Activated B cell treated with CpG ODN at 0.5 μM for 24 hours (primary cell): ENCODE results near the gene SUPT6H. TPM values are rescaled to one million over a fixed set of nuclear protein-coding genes. Genes with fewer than 3 reads are reported as not detected.
A peak's percentile ranks its signal among the peaks of the same experiment; 100 is the strongest.

Experiments
- ATAC-seq: fragments of 200-7000 bp; cut with Tn5 transposase; one replicate; pipeline ENCODE4 v1.10.0; 2021; ENCODE audit warnings: low read depth, mild to moderate bottlenecking, moderate library complexity
- CTCF ChIA-PET: fragments of 350-600 bp; sonication (Branson Sonifier 250); formaldehyde crosslinking; loops from one replicate; lab custom pipeline; 2021; ENCODE audit warnings: antibody characterized with exemption; lab: Charles Lee
- POLR2A ChIA-PET: fragments of 350-600 bp; sonication (Branson Sonifier 250); formaldehyde crosslinking; loops from one replicate; lab custom pipeline; 2021; ENCODE audit warnings: antibody characterized with exemption; lab: Charles Lee
- DNase-seq: peaks from one replicate; pipeline ENCODE4 v3.0.0; 2022
- H3K27ac Mint-ChIP-seq: one replicate; pipeline ENCODE4 v1.8.0; 2020; ENCODE audit warnings: mixed read lengths
- H3K27me3 Mint-ChIP-seq: one replicate; pipeline ENCODE4 v1.8.0; 2021; ENCODE audit warnings: mixed read lengths
- H3K36me3 Mint-ChIP-seq: one replicate; pipeline ENCODE4 v1.8.0; 2021; ENCODE audit warnings: low read depth, mixed read lengths
- H3K4me1 Mint-ChIP-seq: one replicate; pipeline ENCODE4 v1.8.0; 2021; ENCODE audit warnings: mixed read lengths
- H3K4me3 Mint-ChIP-seq: one replicate; pipeline ENCODE4 v1.8.0; 2020; ENCODE audit warnings: mild to moderate bottlenecking, mixed read lengths
- H3K9me3 Mint-ChIP-seq: one replicate; pipeline ENCODE4 v1.8.0; 2020; ENCODE audit warnings: mixed read lengths
- CTCF ChIP-seq: fragments of 200-600 bp; IDR thresholded peaks from one replicate; pipeline ENCODE4 v1.8.0; 2022; ENCODE audit warnings: antibody characterized with exemption, mild to moderate bottlenecking
- intact Hi-C: fragments of 100-400 bp; cut with micrococcal nuclease; formaldehyde crosslinking; loops from one replicate; pipeline ENCODE4 v1.15.1; 2024
- total RNA-seq: library from RNA; stranded (reverse); gene quantifications from 2 replicates; pipeline ENCODE4 v1.2.3, GENCODE V29; 2022

SUPT6H gene
- total RNA-seq, 1 donor from 2014 or later: 92.4 TPM

DNA sequence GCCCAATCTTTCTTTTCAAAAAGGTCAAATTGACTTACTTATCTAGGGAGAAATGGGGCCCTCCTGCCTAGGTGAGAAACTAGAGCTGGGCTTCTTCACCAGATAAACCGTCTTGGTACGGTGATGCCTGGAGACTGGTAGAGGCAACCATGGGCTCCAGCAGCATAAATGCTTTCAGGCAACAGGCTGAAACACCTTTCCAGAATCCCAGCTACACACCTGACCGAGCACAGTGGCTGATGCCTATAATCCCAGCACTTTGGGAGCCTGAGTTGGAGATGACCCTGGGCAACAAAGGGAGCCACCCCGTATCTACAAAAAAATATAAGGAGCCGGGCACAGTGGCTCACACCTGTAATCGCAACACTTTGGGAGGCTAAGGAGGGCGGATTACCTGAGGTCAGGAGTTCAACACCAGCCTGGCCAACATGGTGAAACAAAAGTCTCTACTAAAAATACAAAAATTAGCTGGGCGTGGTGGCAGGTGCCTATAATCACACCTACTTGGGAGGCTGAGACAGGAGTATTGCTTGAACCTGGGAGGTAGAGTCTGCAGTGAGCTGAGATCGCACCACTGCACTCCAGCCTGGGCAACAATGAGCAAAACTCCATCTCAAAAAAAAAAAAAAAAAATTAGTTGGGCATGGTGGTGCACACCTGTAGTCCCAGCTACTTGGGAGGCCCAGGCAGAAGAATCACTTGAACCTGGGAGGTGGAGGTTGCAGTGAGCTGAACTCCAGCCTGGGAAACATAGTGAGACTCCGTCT is 89.8 kb downstream of the SUPT6H start:
- H3K27ac Mint-ChIP-seq: peak overlapping the region; percentile 56
- H3K4me1 Mint-ChIP-seq: peaks cover 43% of the 10 kb centered on the region
- H3K36me3 Mint-ChIP-seq: peaks cover 78% of the 10 kb centered on the region
- POLR2A ChIA-PET: interaction anchor here (0.7 to 23.0 kb wide), 19 partner anchors 8 to 198 kb away, joined by 3 to 2384 read pairs (median 6); partner anchors contain the start of genes DHRS13, FLOT2, NEK8 and PROCA1
- CTCF ChIA-PET: interaction anchor here (0.7 to 17.6 kb wide), 5 partner anchors 12 to 152 kb away, joined by 3 to 545 read pairs (median 18); partner anchors contain the start of genes NEK8, RPL23A and TLCD1
- H3K4me3 Mint-ChIP-seq: no peak overlapping the region
- H3K9me3 Mint-ChIP-seq: no peaks in the 10 kb centered on the region
- no peak for TF ChIP-seq CTCF
- no peaks in the 10 kb centered on the region for H3K27me3 Mint-ChIP-seq
- no peak for ATAC-seq
- no peak for DNase-seq
- intact Hi-C loops: loop anchor here (5.0 kb wide), 1 partner anchor 34 kb away; the partner anchor contains the start of genes RAB34 and RPL23A

Other genes with a start within 250 kb of the SUPT6H start
- gene SLC13A2, start 188.6 kb upstream of the SUPT6H start, total RNA-seq: not detected in 2 replicates
- gene FOXN1, start 155.9 kb upstream of the SUPT6H start, total RNA-seq: not detected in 2 replicates
- gene UNC119, start 109.6 kb upstream of the SUPT6H start, total RNA-seq: 426 and 437 TPM in 2 replicates
- gene PIGS, start 90.7 kb upstream of the SUPT6H start, total RNA-seq: 86.4 and 92.2 TPM in 2 replicates
- 73.4 and 75.0 TPM in 2 replicates for gene ALDOC, start 85.3 kb upstream of the SUPT6H start, total RNA-seq
- 14.6 and 15.8 TPM in 2 replicates for gene SPAG5, start 63.2 kb upstream of the SUPT6H start, total RNA-seq
- 21.0 and 26.8 TPM in 2 replicates for gene RSKR, start 48.0 kb upstream of the SUPT6H start, total RNA-seq
- gene BLTP2, start 17.0 kb upstream of the SUPT6H start, total RNA-seq: 162 and 182 TPM in 2 replicates
- 36.1 and 47.7 TPM in 2 replicates for gene SDF2, start 299 bp upstream of the SUPT6H start, total RNA-seq
- 9.1 and 11.0 TPM in 2 replicates for gene PROCA1, start 49.7 kb downstream of the SUPT6H start, total RNA-seq
- 21.3 and 23.9 TPM in 2 replicates for gene RAB34, start 55.7 kb downstream of the SUPT6H start, total RNA-seq
- 3,189 and 3,657 TPM in 2 replicates for gene RPL23A, start 57.8 kb downstream of the SUPT6H start, total RNA-seq
- 40.7 and 41.0 TPM in 2 replicates for gene TLCD1, start 64.0 kb downstream of the SUPT6H start, total RNA-seq
- 24.8 and 29.7 TPM in 2 replicates for gene NEK8, start 66.6 kb downstream of the SUPT6H start, total RNA-seq
- gene TRAF4, start 81.8 kb downstream of the SUPT6H start, total RNA-seq: 754 and 903 TPM in 2 replicates
- 15.6 and 16.0 TPM in 2 replicates for gene FAM222B, start 180.6 kb downstream of the SUPT6H start, total RNA-seq
- gene ERAL1, start 192.8 kb downstream of the SUPT6H start, total RNA-seq: 47.6 and 49.2 TPM in 2 replicates
- 303 and 321 TPM in 2 replicates for gene FLOT2, start 235.5 kb downstream of the SUPT6H start, total RNA-seq
- gene DHRS13, start 240.9 kb downstream of the SUPT6H start, total RNA-seq: 32.0 and 39.6 TPM in 2 replicates